Measurements from ENCODE around the gene DYNLT1.
A peak's percentile ranks its signal among the peaks of the same experiment; 100 is the strongest.
"Not testable (repeated sequence)": the region's sequence is repeated elsewhere in the genome, so short reads cannot be mapped to it uniquely, and the experiment has no call there.

Gene DYNLT1

DNA sequence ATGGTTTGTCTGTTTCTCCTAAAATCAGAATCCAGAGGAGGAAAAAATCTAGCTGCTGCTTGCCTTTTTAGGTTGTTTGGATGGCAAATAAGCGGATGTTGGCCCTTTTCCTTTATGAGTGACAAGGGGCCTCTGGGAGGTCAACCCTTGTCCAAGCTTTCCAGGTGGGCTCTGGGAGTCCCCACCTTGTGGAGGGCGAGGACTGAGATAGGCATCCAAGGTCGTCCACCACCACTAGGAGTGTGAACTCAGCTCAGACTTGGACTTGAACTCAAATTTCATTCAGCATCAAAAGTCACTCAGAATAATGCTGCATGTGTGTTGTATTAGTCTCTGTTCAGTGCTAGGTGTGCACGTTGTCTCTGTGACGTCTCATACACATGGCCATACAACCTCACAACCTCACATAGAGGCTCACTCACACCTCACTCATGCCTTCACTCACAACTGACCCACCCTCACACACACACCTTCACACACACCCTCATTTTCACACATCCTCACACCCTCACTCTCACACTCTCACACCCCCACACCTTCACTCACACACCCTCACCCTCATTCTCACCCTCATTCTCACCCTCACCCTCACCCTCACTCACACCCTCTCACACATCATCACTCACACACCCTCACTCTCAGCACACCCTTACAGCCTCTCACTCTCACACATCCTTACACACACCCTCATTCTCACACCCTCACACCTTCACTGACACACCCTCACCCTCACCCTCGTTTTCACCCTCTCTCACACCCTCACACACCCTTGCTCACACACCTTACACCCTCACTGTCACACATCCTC lies 18.0 kb downstream of the DYNLT1 start:
- Mint-ChIP-seq H3K4me1 (ENCODE audit: low read depth) (peaks cover 25% of the 10 kb centered on the region), H3K9me3 (ENCODE audit: low read depth) (no peaks in the 10 kb centered on the region), H3K36me3 (peaks cover 9% of the 10 kb centered on the region), H3K27me3 (no peaks in the 10 kb centered on the region), H3K27ac (peak overlapping the region; percentile 22), H3K4me3 (no peak overlapping the region)

DNA sequence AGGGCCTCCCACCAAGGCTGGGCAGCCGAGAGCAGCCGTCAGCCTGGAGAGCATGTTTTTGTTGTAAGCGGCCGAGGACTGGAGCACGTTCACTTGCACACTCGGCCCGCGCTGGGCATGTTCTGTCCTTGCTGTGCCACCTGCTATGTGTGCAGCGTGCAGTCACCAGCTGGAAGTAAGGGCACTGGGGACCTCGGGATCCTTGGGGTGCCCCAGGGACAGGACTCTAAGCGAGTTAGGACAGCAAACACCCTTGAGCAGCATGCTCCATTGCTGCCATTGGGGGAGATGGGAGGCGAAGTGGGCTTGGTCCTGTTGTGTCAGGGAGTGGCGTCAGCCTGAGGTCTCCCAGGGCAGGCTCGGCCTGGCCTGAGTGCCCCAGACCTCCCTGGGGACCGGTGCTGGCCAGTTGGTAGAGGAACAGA lies 18.6 kb downstream of the DYNLT1 start:
- Mint-ChIP-seq H3K27ac (peak overlapping the region; percentile 61), H3K4me3 (no peak overlapping the region), H3K36me3 (peaks cover 7% of the 10 kb centered on the region), H3K9me3 (ENCODE audit: low read depth) (no peaks in the 10 kb centered on the region), H3K27me3 (no peaks in the 10 kb centered on the region), H3K4me1 (ENCODE audit: low read depth) (peaks cover 20% of the 10 kb centered on the region)

DNA sequence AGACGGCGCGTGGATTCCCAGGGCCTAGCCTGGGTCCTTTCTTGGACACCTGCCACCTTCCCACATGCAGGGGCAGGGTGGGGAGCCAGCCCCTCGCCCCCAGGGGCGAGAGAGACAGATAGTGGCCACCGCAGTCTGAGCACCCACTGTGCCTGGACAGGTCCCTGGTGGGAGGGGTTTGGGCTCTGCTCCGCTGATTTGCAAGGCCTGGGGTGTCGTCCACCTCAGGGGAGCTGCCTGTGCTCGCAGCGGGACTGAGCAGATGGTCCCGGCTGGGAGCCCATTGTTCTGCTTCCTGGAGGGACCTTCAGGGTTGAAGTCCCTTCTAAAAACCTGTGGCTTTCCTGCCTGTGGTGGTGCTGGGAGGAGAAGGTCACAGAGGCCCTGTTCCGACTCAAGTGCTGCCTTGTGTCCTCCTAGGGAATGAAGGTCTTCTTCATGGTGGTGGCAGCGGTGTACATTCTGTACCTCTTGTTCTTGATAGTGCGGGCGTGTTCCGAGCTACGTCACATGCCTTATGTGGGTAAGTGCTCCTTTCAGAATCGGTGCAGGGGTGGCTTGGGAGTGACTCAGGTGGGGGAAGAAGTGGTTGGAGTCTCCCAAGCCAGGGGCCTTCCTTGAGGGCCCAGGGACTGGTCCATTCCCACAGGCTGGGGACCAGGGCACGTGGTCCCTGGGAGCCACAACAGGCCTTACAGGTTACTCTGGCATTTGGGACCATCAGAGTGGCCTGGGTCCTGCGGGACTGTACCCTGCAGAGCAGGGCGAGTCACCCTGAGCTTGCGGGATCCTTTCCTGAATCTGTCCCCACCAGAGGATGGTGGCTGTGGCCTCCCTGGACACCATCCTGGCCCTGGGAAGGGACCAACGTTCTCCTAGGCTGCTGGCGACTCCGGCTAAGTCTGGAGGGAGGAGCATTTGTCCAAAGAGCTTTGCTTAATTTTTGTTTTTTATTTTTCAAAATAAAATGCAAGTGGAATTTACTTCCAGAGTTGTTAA lies 19.6 kb downstream of the DYNLT1 start:
- Mint-ChIP-seq H3K9me3 (ENCODE audit: low read depth) (no peaks in the 10 kb centered on the region), H3K27ac (no peak overlapping the region), H3K4me3 (no peak overlapping the region)

DNA sequence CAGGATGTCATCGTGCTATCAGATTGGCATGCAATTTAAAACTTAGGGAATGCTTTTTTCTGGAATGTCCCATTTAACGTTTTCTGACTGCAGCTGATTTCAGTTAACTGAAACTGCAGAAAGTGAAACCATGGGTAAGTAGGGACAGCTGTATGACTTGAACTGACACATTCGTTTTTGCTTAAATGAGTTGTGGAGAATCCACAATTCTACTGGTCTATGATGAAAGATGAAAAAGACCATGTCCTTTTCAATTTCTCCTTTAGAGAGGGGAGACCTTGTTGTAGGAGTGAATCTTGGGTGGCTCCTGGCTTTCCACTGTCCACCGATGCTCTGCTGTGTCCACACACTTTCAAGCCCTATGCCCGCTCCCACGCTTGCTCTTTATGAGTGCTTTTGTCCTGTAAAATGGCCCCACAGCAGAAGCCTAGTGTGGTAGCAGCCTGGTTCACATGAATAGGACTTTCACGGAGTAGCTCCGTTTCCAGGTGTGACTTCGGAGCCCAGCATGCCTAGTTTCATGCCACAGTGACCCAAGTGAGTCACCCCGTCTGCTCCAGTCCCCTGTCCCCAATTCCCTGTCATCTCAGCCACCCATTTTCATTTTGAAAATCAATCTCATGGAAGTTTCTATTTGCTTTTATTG lies 21.9 kb downstream of the DYNLT1 start:
- H3K4me3 Mint-ChIP-seq = no peak overlapping the region

More for the DNA sequence above, 19.6 kb downstream of the DYNLT1 start:
- peaks cover 14% of the 10 kb centered on the region for H3K4me1 Mint-ChIP-seq (ENCODE audit: low read depth)
- H3K27me3 Mint-ChIP-seq = no peaks in the 10 kb centered on the region
- peaks cover 7% of the 10 kb centered on the region for H3K36me3 Mint-ChIP-seq

DNA sequence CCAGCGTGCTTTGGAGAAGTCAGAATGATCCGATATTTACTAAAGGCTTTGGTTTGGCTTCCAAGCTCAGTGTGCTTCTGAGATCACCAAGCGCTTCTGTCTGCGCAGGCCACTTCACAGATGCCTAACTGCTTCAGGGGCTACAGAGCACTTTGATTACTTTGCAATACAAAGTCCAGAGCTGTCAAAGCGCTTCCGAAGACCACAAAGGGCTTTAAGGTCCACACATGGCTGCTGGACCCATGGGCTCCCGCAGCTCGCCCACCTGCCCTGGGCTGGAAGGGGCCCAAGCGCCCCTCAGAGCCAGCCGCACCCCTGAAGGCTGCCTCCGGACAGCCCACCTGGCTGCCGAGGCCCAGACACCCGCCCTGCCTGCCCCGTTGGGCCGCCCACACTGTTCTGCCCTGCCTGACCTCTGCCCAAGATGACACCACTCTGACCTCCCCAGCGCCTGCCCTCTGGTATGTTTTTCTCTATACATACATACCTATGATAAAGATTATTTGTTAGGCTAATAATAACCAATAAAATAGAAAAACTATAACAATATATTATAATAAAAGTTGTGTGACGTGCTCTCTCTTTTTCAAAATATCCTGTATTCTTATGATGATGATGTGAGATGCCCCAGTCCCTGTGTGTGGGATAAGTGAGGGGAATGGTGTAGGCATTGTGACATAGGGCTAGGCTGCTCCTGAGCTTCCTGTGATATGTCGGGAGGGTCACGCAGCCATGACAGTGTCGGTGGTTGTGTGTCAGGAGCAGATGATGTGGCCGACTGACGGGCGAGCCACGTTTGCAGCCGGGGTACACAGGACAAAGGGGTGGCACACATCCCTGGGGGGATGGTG lies 22.6 kb downstream of the DYNLT1 start:
- H3K9me3 Mint-ChIP-seq (ENCODE audit: low read depth) = no peaks in the 10 kb centered on the region
- no peak overlapping the region for H3K4me3 Mint-ChIP-seq
- H3K27me3 Mint-ChIP-seq = no peaks in the 10 kb centered on the region
- peaks cover 9% of the 10 kb centered on the region for H3K4me1 Mint-ChIP-seq (ENCODE audit: low read depth)
- H3K36me3 Mint-ChIP-seq = peaks cover 10% of the 10 kb centered on the region
- H3K27ac Mint-ChIP-seq = no peak overlapping the region

More for the DNA sequence above, 21.9 kb downstream of the DYNLT1 start:
- no peaks in the 10 kb centered on the region for H3K27me3 Mint-ChIP-seq
- H3K9me3 Mint-ChIP-seq (ENCODE audit: low read depth) = no peaks in the 10 kb centered on the region
- H3K4me1 Mint-ChIP-seq (ENCODE audit: low read depth) = peaks cover 7% of the 10 kb centered on the region
- peaks cover 7% of the 10 kb centered on the region for H3K36me3 Mint-ChIP-seq
- H3K27ac Mint-ChIP-seq = peak overlapping the region; percentile 28

DNA sequence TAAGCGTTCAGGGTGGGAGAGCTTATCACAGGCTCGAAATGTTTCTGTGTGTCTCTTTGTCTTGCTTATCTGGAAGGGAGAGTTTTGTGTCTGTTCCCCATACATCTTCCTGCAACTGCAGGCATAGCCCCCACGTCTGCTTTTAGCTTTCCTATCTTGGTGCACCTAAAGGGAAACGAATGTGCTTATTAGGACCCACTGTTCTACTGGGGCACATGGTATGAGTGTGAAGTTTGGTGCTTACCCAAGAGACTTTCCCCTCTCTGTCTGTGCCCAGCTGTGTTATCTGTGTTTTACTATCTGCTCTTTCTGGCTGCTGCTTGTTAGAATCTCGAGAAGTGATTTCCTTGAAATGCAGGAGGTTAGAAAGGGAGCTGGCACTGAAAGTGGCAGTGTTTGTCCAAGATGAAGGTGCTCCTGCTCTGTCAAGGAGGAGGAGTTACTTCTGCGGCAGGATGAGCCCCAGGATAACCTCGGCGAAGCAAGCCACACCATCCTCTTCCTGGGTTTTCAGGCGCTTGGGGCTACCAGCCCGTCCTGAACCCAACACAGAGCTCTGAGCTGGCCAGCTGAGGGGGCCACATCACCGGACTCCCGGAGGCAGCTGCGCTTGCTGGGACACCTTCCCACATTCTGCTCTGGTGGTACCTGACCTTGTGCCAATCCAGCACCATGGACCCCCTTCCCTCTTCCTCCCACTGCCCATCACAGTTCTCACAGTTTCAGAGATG lies 23.4 kb downstream of the DYNLT1 start:
- H3K9me3 Mint-ChIP-seq (ENCODE audit: low read depth) = no peaks in the 10 kb centered on the region
- peaks cover 7% of the 10 kb centered on the region for H3K36me3 Mint-ChIP-seq
- H3K4me3 Mint-ChIP-seq = no peak overlapping the region
- H3K4me1 Mint-ChIP-seq (ENCODE audit: low read depth) = peaks cover 9% of the 10 kb centered on the region
- no peaks in the 10 kb centered on the region for H3K27me3 Mint-ChIP-seq
- H3K27ac Mint-ChIP-seq = no peak overlapping the region

DNA sequence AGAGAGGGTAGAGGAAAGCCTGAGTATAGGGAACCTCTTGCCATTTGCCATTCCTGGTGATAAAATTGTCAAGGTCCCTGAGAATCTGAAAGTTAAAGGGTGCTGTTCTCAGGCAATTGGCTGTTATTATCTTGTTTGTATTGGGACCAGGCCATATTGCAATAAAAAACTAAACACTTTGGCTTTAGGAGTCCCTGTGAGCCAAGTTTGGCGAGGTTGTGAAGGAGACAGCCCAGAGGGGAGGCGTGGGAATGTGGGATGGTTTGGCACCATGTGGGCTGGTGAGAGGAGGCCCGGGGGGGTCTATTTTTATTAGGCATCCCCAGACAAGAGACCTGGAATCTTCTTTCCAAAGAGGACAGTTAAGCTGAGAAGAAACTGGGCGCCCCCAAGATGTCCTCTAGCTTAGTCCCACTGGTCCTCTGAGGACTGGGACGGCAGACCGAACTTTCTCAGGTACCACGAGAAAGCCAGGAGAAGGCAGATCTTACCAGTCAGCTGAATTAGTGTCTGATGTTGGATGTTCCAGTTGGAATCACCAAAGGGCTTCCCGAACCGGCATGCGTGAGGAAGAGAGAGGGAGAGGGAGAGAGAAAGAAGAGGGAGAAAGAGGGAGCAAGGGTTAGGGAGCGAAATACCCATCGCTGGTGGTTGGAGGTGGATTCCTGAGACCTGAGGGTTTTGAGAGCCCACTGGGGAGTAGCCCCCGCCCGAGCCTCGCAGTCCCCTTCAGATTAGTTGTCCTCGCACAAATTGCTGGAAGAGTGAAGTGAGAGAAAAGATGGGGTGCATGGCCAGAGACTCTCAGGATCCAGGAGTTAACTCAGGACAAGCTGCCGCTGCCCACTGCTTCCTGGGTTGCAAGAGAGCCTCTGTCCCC lies 24.4 kb downstream of the DYNLT1 start:
- Mint-ChIP-seq H3K27ac (peak overlapping the region; percentile 28), H3K4me1 (ENCODE audit: low read depth) (peaks cover 9% of the 10 kb centered on the region)

DNA sequence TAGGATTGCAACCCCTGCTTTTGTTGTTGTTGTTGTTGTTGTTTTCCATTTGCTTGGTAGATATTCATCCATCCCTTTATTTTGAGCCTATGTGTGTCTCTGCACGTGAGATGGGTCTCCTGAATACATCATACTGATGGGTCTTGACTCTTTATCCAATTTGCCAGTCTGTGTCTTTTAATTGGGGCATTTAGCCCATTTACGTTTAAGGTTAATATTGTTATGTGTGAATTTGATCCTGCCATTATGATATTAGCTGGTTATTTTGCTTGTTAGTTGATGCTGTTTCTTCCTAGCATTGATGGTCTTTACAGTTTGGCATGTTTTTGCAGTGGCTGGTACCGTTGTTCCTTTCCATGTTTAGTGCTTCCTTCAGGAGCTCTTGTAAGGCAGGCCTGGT lies 26.3 kb downstream of the DYNLT1 start:
- H3K4me1 Mint-ChIP-seq (ENCODE audit: low read depth); H3K27me3 Mint-ChIP-seq; H3K9me3 Mint-ChIP-seq (ENCODE audit: low read depth); H3K27ac Mint-ChIP-seq; H3K4me3 Mint-ChIP-seq: not testable (repeated sequence)
- H3K36me3 Mint-ChIP-seq = peaks cover 18% of the 10 kb centered on the region

More for the DNA sequence above, 24.4 kb downstream of the DYNLT1 start:
- Mint-ChIP-seq H3K4me3 (no peak overlapping the region), H3K27me3 (no peaks in the 10 kb centered on the region), H3K9me3 (ENCODE audit: low read depth) (no peaks in the 10 kb centered on the region), H3K36me3 (peaks cover 10% of the 10 kb centered on the region)

DNA sequence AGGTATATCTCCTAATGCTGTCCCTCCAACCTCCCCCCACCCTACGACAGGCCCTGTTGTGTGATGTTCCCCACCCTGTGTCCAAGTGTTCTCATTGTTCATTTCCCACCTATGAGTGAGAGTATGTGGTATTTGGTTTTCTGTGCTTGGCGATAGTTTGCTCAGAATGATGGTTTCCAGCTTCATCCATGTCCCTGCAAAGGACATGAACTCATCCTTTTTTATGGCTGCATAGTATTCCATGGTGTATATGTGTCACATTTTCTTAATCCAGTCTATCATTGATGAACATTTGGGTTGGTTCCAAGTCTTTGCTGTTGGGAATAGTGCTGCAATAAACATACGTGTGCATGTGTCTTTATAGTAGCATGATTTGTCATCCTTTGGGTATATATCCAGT lies 29.9 kb downstream of the DYNLT1 start:
- H3K36me3 Mint-ChIP-seq = peaks cover 23% of the 10 kb centered on the region
- not testable (repeated sequence) for H3K9me3 Mint-ChIP-seq (ENCODE audit: low read depth); H3K27me3 Mint-ChIP-seq; H3K4me1 Mint-ChIP-seq (ENCODE audit: low read depth); H3K4me3 Mint-ChIP-seq; H3K27ac Mint-ChIP-seq

DNA sequence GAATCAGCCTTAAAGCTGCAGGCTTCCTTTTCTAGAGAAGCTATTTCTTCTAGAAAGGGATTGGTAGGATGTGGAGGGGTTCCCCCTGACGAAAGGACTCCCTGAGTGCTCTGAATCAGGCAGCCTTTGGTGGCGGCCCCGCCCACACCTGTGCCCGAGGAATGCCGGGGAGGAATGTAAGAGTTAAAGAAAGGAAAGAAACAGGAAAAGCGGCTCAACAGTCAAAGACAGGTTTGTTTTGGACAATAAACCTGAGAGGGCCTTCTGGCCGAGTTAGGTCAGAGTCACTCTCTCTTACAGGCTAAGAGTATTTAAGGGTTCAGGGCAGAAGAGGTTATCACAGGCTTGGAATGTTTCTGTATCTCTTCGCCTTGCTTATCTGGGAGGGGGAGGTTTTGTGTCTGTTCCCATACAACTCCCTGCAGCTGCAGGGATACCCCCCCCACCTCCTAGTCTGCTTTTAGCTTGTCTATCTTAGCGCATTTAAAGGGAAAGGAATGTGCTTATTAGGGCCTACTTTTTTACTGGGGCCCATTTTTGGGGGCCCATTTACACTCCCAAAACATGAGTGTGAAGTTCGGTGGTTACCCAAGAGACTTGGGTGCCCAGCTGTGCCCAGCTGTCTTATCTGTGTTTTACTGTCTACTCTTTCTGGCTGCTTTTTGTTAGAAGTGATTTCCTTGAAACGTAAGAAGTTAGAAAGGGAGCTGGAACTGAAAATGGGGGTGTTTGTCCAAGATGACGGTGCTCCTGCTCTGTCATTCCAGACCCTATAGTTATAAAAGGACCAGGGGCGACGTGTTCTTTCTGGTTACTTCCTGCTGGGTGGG lies 32.8 kb downstream of the DYNLT1 start:
- H3K27ac Mint-ChIP-seq = no peak overlapping the region
- peaks cover 20% of the 10 kb centered on the region for H3K36me3 Mint-ChIP-seq
- H3K27me3 Mint-ChIP-seq = no peaks in the 10 kb centered on the region
- no peaks in the 10 kb centered on the region for H3K9me3 Mint-ChIP-seq (ENCODE audit: low read depth)
- no peaks in the 10 kb centered on the region for H3K4me1 Mint-ChIP-seq (ENCODE audit: low read depth)
- H3K4me3 Mint-ChIP-seq = no peak overlapping the region

DNA sequence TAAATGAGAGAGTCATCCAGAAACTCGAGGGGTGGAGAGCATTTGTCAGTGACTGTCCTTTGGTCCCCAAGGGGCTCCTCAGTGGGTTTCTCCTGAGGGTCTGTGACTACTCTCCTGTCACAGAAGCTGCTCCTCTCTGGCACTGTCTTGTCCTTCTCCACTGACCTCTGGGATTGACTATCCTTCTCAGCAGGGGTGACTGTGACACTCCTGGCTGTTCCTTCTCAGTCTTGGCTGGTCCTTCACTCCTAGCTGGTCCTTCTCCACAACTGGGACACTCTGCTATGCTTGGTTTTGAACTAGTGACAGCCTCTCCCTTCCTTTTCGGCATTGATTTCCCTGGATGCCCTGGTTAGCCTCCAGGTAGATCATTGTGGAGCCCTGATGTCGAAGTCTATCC lies 33.5 kb downstream of the DYNLT1 start:
- H3K4me3 Mint-ChIP-seq = no peak overlapping the region
- H3K27me3 Mint-ChIP-seq = no peaks in the 10 kb centered on the region
- H3K4me1 Mint-ChIP-seq (ENCODE audit: low read depth) = no peaks in the 10 kb centered on the region
- peaks cover 20% of the 10 kb centered on the region for H3K36me3 Mint-ChIP-seq
- H3K27ac Mint-ChIP-seq = no peak overlapping the region
- H3K9me3 Mint-ChIP-seq (ENCODE audit: low read depth) = no peaks in the 10 kb centered on the region

DNA sequence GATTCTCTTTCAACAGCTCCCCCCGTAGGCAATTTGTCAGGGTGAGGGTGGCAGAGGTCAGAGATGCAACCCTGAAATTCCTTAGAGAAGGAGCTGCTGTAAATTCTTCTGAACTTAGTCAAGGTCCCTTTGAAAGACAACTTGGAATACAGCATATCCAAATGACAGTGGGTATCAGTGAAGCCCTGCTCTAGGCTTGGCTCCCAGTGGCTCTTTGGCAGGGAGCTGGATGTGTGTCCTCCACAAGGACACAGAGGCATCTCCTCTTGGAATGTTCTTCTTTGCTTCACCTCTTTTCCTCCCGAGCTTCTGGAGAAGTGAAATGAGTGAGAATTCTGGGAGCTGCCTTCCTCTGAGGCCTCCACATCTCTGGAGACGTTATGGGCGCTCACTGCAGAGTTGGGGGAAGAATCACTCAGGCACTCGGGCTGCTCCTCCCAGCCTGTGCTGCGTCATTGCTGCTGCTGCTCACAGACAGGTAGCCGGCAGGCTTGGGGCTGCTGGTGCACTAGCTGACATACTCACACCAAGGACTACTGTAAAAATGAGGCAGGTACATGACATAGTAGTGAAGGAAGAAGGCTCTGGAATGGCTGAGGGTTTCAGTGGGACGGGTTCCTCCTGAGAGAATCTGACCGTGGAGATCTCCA lies 34.1 kb downstream of the DYNLT1 start:
- peaks cover 20% of the 10 kb centered on the region for H3K36me3 Mint-ChIP-seq
- H3K4me1 Mint-ChIP-seq (ENCODE audit: low read depth) = peaks cover under 1% of the 10 kb centered on the region
- no peak overlapping the region for H3K27ac Mint-ChIP-seq
- no peaks in the 10 kb centered on the region for H3K9me3 Mint-ChIP-seq (ENCODE audit: low read depth)
- H3K4me3 Mint-ChIP-seq = no peak overlapping the region
- no peaks in the 10 kb centered on the region for H3K27me3 Mint-ChIP-seq

All from activated naive CD8-positive, alpha-beta T cell (primary cell).